WTC11 (cell line): Measurements from ENCODE around the gene CD207. TPM values are rescaled to one million over a fixed set of nuclear protein-coding genes. Genes with fewer than 3 reads are reported as not detected.

Experiments used
- ATAC-seq: fragments of 200-7000 bp; cut with Tn5 transposase; 2 replicates; pipeline ENCODE4 v1.10.0; 2021; ENCODE audit warnings: mild to moderate bottlenecking, moderate library complexity
- CTCF ChIA-PET: fragments of 300-600 bp; sonication (Branson Sonifier 250); formaldehyde crosslinking; loops from one replicate; lab custom pipeline; 2021; ENCODE audit warnings: antibody characterized with exemption; lab: Charles Lee
- POLR2A ChIA-PET: fragments of 350-600 bp; sonication (Branson Sonifier 250); formaldehyde crosslinking; loops from one replicate; lab custom pipeline; 2021; ENCODE audit warnings: antibody characterized with exemption; lab: Charles Lee
- DNase-seq: peaks from one replicate; pipeline ENCODE4 v3.0.0; 2021; ENCODE audit warnings: low spot score
- H3K27ac Mint-ChIP-seq: 2 replicates; pipeline ENCODE4 v1.8.0; 2021; ENCODE audit warnings: mixed read lengths
- H3K27me3 Mint-ChIP-seq: 2 replicates; pipeline ENCODE4 v1.8.0; 2021; ENCODE audit warnings: low read depth, mild to moderate bottlenecking, moderate library complexity, mixed read lengths
- H3K36me3 Mint-ChIP-seq: 2 replicates; pipeline ENCODE4 v1.8.0; 2021; ENCODE audit warnings: mixed read lengths
- H3K4me1 Mint-ChIP-seq: 2 replicates; pipeline ENCODE4 v1.8.0; 2022; ENCODE audit warnings: mixed read lengths
- H3K4me3 Mint-ChIP-seq: 2 replicates; pipeline ENCODE4 v1.8.0; 2021; ENCODE audit warnings: mild to moderate bottlenecking, moderate library complexity, mixed read lengths
- H3K9me3 Mint-ChIP-seq: 2 replicates; pipeline ENCODE4 v1.8.0; 2021; ENCODE audit warnings: mixed read lengths
- CREB1 ChIP-seq: sonication (generic); formaldehyde crosslinking; IDR thresholded peaks from 2 replicates; pipeline ENCODE4 v1.8.0; 2023; ENCODE audit warnings: mild to moderate bottlenecking, missing genetic modification reagents
- E2F4 ChIP-seq: sonication (generic); formaldehyde crosslinking; IDR thresholded peaks from 2 replicates; pipeline ENCODE4 v1.8.1; 2022; ENCODE audit warnings: low read depth, mild to moderate bottlenecking, moderate library complexity, missing genetic modification reagents, borderline replicate concordance
- E2F5 ChIP-seq: sonication (generic); formaldehyde crosslinking; IDR thresholded peaks from 2 replicates; pipeline ENCODE4 v1.8.1; 2022; ENCODE audit warnings: mild to moderate bottlenecking, moderate library complexity, missing genetic modification reagents
- ERG ChIP-seq: fragments of 250-450 bp; sonication (Bioruptor Pico); IDR thresholded peaks from 2 replicates; pipeline ENCODE4 v1.8.0; 2021; ENCODE audit warnings: mild to moderate bottlenecking
- IRF1 ChIP-seq: sonication (generic); formaldehyde crosslinking; IDR thresholded peaks from 2 replicates; pipeline ENCODE4 v1.8.0; 2023; ENCODE audit warnings: missing genetic modification reagents
- JAZF1 ChIP-seq: fragments of 250-450 bp; sonication (Bioruptor Pico); IDR thresholded peaks from 2 replicates; pipeline ENCODE4 v1.9.0; 2021; ENCODE audit warnings: moderate library complexity, mild to moderate bottlenecking, inconsistent platforms
- MLX ChIP-seq: sonication (generic); formaldehyde crosslinking; IDR thresholded peaks from 2 replicates; pipeline ENCODE4 v1.8.1; 2023; ENCODE audit warnings: mild to moderate bottlenecking, missing genetic modification reagents, moderate library complexity
- NFYB ChIP-seq: sonication (generic); formaldehyde crosslinking; conservative IDR thresholded peaks from 2 replicates; pipeline ENCODE4 v1.8.0; 2022; ENCODE audit warnings: low read depth, missing genetic modification reagents
- PRRX2 ChIP-seq: fragments of 250-450 bp; sonication (Bioruptor Pico); IDR thresholded peaks from 2 replicates; pipeline ENCODE4 v1.8.0; 2021; ENCODE audit warnings: mild to moderate bottlenecking
- SMAD4 ChIP-seq: sonication (generic); formaldehyde crosslinking; IDR thresholded peaks from 2 replicates; pipeline ENCODE4 v1.8.0; 2022; ENCODE audit warnings: mild to moderate bottlenecking, missing genetic modification reagents
- STAT6 ChIP-seq: sonication (generic); formaldehyde crosslinking; conservative IDR thresholded peaks from 2 replicates; pipeline ENCODE4 v1.8.1; 2023; ENCODE audit warnings: mild to moderate bottlenecking, low read depth, missing genetic modification reagents, moderate library complexity
- TEAD4 ChIP-seq: sonication (generic); formaldehyde crosslinking; IDR thresholded peaks from 2 replicates; pipeline ENCODE4 v1.8.0; 2022; ENCODE audit warnings: mild to moderate bottlenecking, missing genetic modification reagents
- ZMAT4 ChIP-seq: fragments of 250-450 bp; sonication (Bioruptor Pico); IDR thresholded peaks from 2 replicates; pipeline ENCODE4 v1.9.0; 2021; ENCODE audit warnings: mild to moderate bottlenecking
- ZNF396 ChIP-seq: fragments of 250-450 bp; sonication (Bioruptor Pico); IDR thresholded peaks from 2 replicates; pipeline ENCODE4 v1.8.0; 2021; ENCODE audit warnings: mild to moderate bottlenecking, moderate library complexity, borderline replicate concordance
- ZNF416 ChIP-seq: fragments of 250-450 bp; sonication (Bioruptor Pico); IDR thresholded peaks from 2 replicates; pipeline ENCODE4 v1.9.0; 2021; ENCODE audit warnings: mild to moderate bottlenecking, inconsistent platforms
- ZNF425 ChIP-seq: fragments of 250-450 bp; sonication (Bioruptor Pico); conservative IDR thresholded peaks from 2 replicates; pipeline ENCODE4 v1.9.0; 2021; ENCODE audit warnings: mild to moderate bottlenecking
- ZNF532 ChIP-seq: fragments of 250-450 bp; sonication (Bioruptor Pico); IDR thresholded peaks from 2 replicates; pipeline ENCODE4 v1.9.0; 2021; ENCODE audit warnings: mild to moderate bottlenecking, borderline replicate concordance
- ZSCAN18 ChIP-seq: fragments of 250-450 bp; sonication (Bioruptor Pico); IDR thresholded peaks from 2 replicates; pipeline ENCODE4 v2.1.2; 2022; ENCODE audit warnings: mild to moderate bottlenecking, moderate library complexity
- total RNA-seq: library from RNA; stranded (reverse); gene quantifications from 3 replicates; pipeline ENCODE4 v1.2.3, GENCODE V29; 2021

Gene CD207
- total RNA-seq, 1 experiment from 2014 or later, result not detected

- TF ChIP-seq STAT6 (CRISPR knock-in tag) (no peak), MLX (CRISPR knock-in tag) (no peak), ZSCAN18 (CRISPR knock-in tag) (no peak), ERG (CRISPR knock-in tag) (no peak), SMAD4 (no peak)
Observed at GRCh38 chr2:70832386-70832785, 3.2 kb downstream of the CD207 start (continued).

- no peaks in the 10 kb centered on the region for H3K36me3 Mint-ChIP-seq
- DNase-seq (no peak), ATAC-seq (no peak)
- CTCF ChIA-PET, result interaction anchor here (1.1 kb wide), 1 partner anchor 176 kb away, joined by 4 read pairs; no protein-coding TSS in a partner anchor
- H3K9me3 Mint-ChIP-seq, result peaks cover 6% of the 10 kb centered on the region; the same call in 1 of the 2 replicates
- H3K27me3 Mint-ChIP-seq, result peaks cover 34% of the 10 kb centered on the region
- POLR2A ChIA-PET, result interaction anchor here (0.6 kb wide), 1 partner anchor 113 kb away, joined by 6 read pairs; no protein-coding TSS in a partner anchor
- no peak overlapping the region for H3K4me3 Mint-ChIP-seq
- H3K27ac Mint-ChIP-seq, result no peak overlapping the region
- peaks cover 15% of the 10 kb centered on the region for H3K4me1 Mint-ChIP-seq
- TF ChIP-seq ZNF532, result no peak
- TF ChIP-seq ZNF425 (CRISPR knock-in tag), result no peak
- no peak for TF ChIP-seq ZNF416 (CRISPR knock-in tag)
- no peak for TF ChIP-seq MLX (CRISPR knock-in tag)
- TF ChIP-seq TEAD4 (CRISPR knock-in tag), result no peak
- no peak for TF ChIP-seq E2F4 (CRISPR knock-in tag)
- TF ChIP-seq CREB1 (CRISPR knock-in tag), result no peak
- TF ChIP-seq JAZF1, result no peak
- no peak for TF ChIP-seq ZMAT4
- no peak for TF ChIP-seq PRRX2
- TF ChIP-seq SMAD4, result no peak
- TF ChIP-seq IRF1 (CRISPR knock-in tag), result no peak
- no peak for TF ChIP-seq ZNF396 (CRISPR knock-in tag)
- no peak for TF ChIP-seq NFYB (CRISPR knock-in tag)
- TF ChIP-seq E2F5, result no peak
Observed at GRCh38 chr2:70831861-70832260, 3.8 kb downstream of the CD207 start.
